Measurements from ENCODE around the gene TSHZ3. TPM values are rescaled to one million over a fixed set of nuclear protein-coding genes. Genes with fewer than 3 reads are reported as not detected.

The TSHZ3 gene
- total RNA-seq, 1 donor from 2014 or later: 21.2 TPM

GRCh38 chr19:31313291-31314030 lies 35.8 kb downstream of the TSHZ3 start:
- TF ChIP-seq, protein P1, sequence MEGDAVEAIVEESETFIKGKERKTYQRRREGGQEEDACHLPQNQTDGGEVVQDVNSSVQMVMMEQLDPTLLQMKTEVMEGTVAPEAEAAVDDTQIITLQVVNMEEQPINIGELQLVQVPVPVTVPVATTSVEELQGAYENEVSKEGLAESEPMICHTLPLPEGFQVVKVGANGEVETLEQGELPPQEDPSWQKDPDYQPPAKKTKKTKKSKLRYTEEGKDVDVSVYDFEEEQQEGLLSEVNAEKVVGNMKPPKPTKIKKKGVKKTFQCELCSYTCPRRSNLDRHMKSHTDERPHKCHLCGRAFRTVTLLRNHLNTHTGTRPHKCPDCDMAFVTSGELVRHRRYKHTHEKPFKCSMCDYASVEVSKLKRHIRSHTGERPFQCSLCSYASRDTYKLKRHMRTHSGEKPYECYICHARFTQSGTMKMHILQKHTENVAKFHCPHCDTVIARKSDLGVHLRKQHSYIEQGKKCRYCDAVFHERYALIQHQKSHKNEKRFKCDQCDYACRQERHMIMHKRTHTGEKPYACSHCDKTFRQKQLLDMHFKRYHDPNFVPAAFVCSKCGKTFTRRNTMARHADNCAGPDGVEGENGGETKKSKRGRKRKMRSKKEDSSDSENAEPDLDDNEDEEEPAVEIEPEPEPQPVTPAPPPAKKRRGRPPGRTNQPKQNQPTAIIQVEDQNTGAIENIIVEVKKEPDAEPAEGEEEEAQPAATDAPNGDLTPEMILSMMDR (conservative IDR thresholded peaks at IDR 0.05): no peak
- H3K27ac Mint-ChIP-seq: no peak overlapping the region
- H3K4me1 Mint-ChIP-seq (ENCODE audit: unreplicated experiment): peaks cover 48% of the 10 kb centered on the region
- H3K27me3 Mint-ChIP-seq: peaks cover 38% of the 10 kb centered on the region
- no peak for DNase-seq (ENCODE audit: extremely low spot score, unreplicated experiment)
- H3K36me3 Mint-ChIP-seq: peaks cover 4% of the 10 kb centered on the region
- H3K9me3 Mint-ChIP-seq: no peaks in the 10 kb centered on the region
- H3K4me3 Mint-ChIP-seq: no peak overlapping the region

GRCh38 chr19:31312677-31313244 lies 36.5 kb downstream of the TSHZ3 start:
- peaks cover 48% of the 10 kb centered on the region for H3K4me1 Mint-ChIP-seq (ENCODE audit: unreplicated experiment)
- H3K4me3 Mint-ChIP-seq: no peak overlapping the region
- TF ChIP-seq, protein P1 (conservative IDR thresholded peaks at IDR 0.05): no peak
- no peak for DNase-seq (ENCODE audit: extremely low spot score, unreplicated experiment)
- H3K36me3 Mint-ChIP-seq: peaks cover 4% of the 10 kb centered on the region
- H3K27ac Mint-ChIP-seq: no peak overlapping the region
- H3K9me3 Mint-ChIP-seq: no peaks in the 10 kb centered on the region
- H3K27me3 Mint-ChIP-seq: peaks cover 40% of the 10 kb centered on the region

DNA sequence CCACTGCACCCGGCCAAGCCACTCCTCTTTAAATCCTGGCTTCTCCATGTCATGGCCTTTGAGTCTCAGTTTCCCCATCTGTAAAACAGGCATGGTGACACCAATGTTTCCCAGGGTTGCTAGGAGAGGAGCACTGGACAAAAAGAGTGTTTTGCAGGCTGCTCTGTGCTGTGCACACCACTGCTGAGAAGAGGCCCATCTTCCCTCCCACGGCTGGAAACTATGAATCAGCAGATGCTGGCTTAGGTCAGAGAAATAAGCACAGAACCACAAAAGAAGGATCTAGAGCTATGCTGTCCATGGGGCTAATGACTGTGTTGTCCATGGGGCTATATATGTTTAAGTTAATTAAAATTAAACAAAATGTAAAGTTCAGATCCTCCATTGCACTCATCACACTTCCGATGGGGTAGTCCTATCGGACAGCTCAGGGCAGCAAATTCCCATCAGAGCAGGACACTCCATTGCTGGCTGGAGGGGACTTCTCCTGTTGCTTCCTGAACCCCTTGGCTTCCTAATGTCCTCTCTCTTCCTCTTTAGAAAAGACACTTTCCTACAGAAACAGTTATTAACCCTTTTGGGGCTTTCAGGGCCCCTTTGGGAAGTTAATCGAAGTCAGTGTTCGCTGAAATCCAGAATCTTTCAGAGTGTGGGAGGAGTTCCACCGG lies 37.1 kb downstream of the TSHZ3 start:
- no peak for DNase-seq (ENCODE audit: extremely low spot score, unreplicated experiment)
- peaks cover 44% of the 10 kb centered on the region for H3K4me1 Mint-ChIP-seq (ENCODE audit: unreplicated experiment)
- H3K9me3 Mint-ChIP-seq: no peaks in the 10 kb centered on the region
- no peak overlapping the region for H3K4me3 Mint-ChIP-seq
- peaks cover 4% of the 10 kb centered on the region for H3K36me3 Mint-ChIP-seq
- H3K27me3 Mint-ChIP-seq: peaks cover 40% of the 10 kb centered on the region
- TF ChIP-seq, protein P1 (conservative IDR thresholded peaks at IDR 0.05): no peak
- H3K27ac Mint-ChIP-seq: no peak overlapping the region

DNA sequence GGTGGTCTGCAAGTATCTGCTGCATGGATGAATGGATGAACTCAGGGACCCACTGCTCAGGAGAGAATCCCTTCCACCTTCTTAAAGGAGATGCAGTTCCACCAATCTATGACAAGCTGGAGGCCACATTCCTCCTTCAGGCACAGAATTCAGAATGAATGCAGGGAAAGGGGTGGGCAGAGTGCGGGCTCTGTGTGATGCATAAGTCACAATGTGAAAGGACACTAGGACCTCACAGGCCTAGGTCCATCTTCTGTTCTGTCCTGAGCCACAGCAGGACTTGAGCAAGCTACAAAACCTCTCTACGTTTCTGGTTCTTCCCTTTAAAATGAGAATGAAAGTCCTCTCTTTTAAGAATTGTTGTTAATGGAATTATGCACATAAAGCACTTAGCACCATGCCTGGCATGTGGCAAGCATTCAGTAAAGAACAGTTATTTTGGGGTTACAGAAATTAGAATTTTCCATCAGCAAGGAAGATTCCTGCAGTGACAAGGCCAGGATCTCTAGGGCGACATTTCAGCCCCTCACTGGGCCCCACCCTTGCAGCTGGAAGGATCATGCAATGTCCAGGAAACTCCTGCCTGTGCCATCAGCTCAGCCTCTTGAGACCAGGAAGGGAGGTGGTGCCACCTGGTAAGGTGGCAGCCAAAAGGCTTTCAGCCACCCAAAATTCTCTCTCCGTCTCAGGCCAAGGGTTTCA lies 38.7 kb downstream of the TSHZ3 start:
- no peak for DNase-seq (ENCODE audit: extremely low spot score, unreplicated experiment)
- H3K9me3 Mint-ChIP-seq: no peaks in the 10 kb centered on the region
- H3K4me1 Mint-ChIP-seq (ENCODE audit: unreplicated experiment): peaks cover 31% of the 10 kb centered on the region
- H3K27me3 Mint-ChIP-seq: peaks cover 28% of the 10 kb centered on the region
- peaks cover 4% of the 10 kb centered on the region for H3K36me3 Mint-ChIP-seq
- no peak overlapping the region for H3K4me3 Mint-ChIP-seq
- H3K27ac Mint-ChIP-seq: no peak overlapping the region
- TF ChIP-seq, protein P1 (conservative IDR thresholded peaks at IDR 0.05): no peak

- Mint-ChIP-seq H3K9me3 (no peaks in the 10 kb centered on the region), H3K27ac (no peak overlapping the region), H3K4me3 (no peak overlapping the region), H3K4me1 (ENCODE audit: unreplicated experiment) (peaks cover 21% of the 10 kb centered on the region), H3K36me3 (peaks cover 4% of the 10 kb centered on the region), H3K27me3 (peaks cover 14% of the 10 kb centered on the region)
- TF ChIP-seq, protein P1 (conservative IDR thresholded peaks at IDR 0.05): no peak
- no peak for DNase-seq (ENCODE audit: extremely low spot score, unreplicated experiment)
Observed at GRCh38 chr19:31308781-31309180, 40.5 kb downstream of the TSHZ3 start.

All from type B pancreatic cell (in vitro differentiated cells).